ENCODE measurements around the gene MRPS15.

The MRPS15 gene

GRCh38 chr1:36419569-36419968, 44.6 kb downstream of the MRPS15 start:
- DNase-seq (ENCODE audit: low spot score), result no peak

GRCh38 chr1:36419140-36419539, 45.0 kb downstream of the MRPS15 start:
- no peak for DNase-seq (ENCODE audit: low spot score)

- DNase-seq (ENCODE audit: low spot score), result no peak
Observed at GRCh38 chr1:36417931-36418330, 46.3 kb downstream of the MRPS15 start.

- DNase-seq (ENCODE audit: low spot score), result no peak
Observed at GRCh38 chr1:36415661-36416326, 48.4 kb downstream of the MRPS15 start.

GRCh38 chr1:36414384-36414783, 49.8 kb downstream of the MRPS15 start:
- no peak for DNase-seq (ENCODE audit: low spot score)

- peak; percentile 49 for DNase-seq (ENCODE audit: low spot score)
Observed at GRCh38 chr1:36411674-36412648, 52.2 kb downstream of the MRPS15 start.

- DNase-seq (ENCODE audit: low spot score), result no peak
Observed at GRCh38 chr1:36408479-36408878, 55.7 kb downstream of the MRPS15 start.

- DNase-seq (ENCODE audit: low spot score), result no peak
Observed at GRCh38 chr1:36406440-36406839, 57.7 kb downstream of the MRPS15 start.
